ENCODE measurements around the gene CSMD2. TPM values are rescaled to one million over a fixed set of nuclear protein-coding genes. Genes with fewer than 3 reads are reported as not detected.

CSMD2 gene
- total and polyA plus RNA-seq, 2 of the 4 experiments (the other 2 are of a cell fraction), result under 0.01 to 0.36 TPM

GRCh38 chr1:34192621-34193020 is 27.6 kb upstream of the CSMD2 start:
- Histone ChIP-seq H3K27me3 (ENCODE audit: control insufficient read depth, insufficient read depth, low read length) (no peaks in the 10 kb centered on the region), H2AFZ (replicated peaks; ENCODE audit: low read length, poor library complexity) (no peak overlapping the region), H3K4me3 (ENCODE audit: insufficient read depth, low read depth, low read length) (no peak overlapping the region), H3K27ac (ENCODE audit: insufficient read depth, low read length) (no peak overlapping the region), H2AK5ac (ENCODE audit: low read depth, low read length) (no peak overlapping the region), H2BK5ac (ENCODE audit: low read depth, low read length, poor library complexity, severe bottlenecking) (no peak overlapping the region), H2BK15ac (ENCODE audit: low read depth, low read length) (no peak overlapping the region), H3K36me3 (ENCODE audit: control insufficient read depth, insufficient read depth, low read length) (no peaks in the 10 kb centered on the region), H3K79me1 (ENCODE audit: low read depth in 1 of 2, low read length in 2 of 2) (no peaks in the 10 kb centered on the region), H2AK9ac (replicated peaks; ENCODE audit: low read depth, low read length, poor library complexity) (no peak overlapping the region), H3K14ac (replicated peaks; ENCODE audit: low read depth, low read length) (no peak overlapping the region), H3K4ac (ENCODE audit: low read depth, low read length) (no peak overlapping the region), H3K9me1 (ENCODE audit: insufficient read depth, low read length) (no peaks in the 10 kb centered on the region), H4K91ac (ENCODE audit: insufficient read depth, low read depth, low read length) (no peak overlapping the region), H2BK20ac (ENCODE audit: low read depth, low read length) (no peak overlapping the region), H3K56ac (ENCODE audit: extremely low read depth, insufficient read depth, low read length) (no peak overlapping the region), H4K5ac (ENCODE audit: low read depth, low read length) (no peak overlapping the region), H4K20me1 (ENCODE audit: insufficient read depth, low read length) (no peaks in the 10 kb centered on the region), H3K23ac (ENCODE audit: low read depth, low read length) (no peak overlapping the region), H3K4me2 (ENCODE audit: low read depth, low read length) (no peak overlapping the region), H4K8ac (ENCODE audit: low read depth in 2 of 2, low read length in 2 of 2) (no peak overlapping the region), H3K4me1 (ENCODE audit: control insufficient read depth, insufficient read depth, low read length) (no peaks in the 10 kb centered on the region), H3K18ac (ENCODE audit: low read depth, low read length) (no peak overlapping the region), H2BK120ac (ENCODE audit: low read depth, low read length) (no peak overlapping the region), H3K9me3 (ENCODE audit: control insufficient read depth, insufficient read depth, low read length) (peaks cover 36% of the 10 kb centered on the region), H3K9ac (ENCODE audit: low read depth, low read length) (no peak overlapping the region)
- DNase-seq, result no peak
- no TSS peak for BruUV-seq (replicated peaks)
- intact Hi-C loops (cut with micrococcal nuclease), result no loop called here
- 29% methylated on average over 1 of the region's 3 CpGs; no CpG with 5 or more reads in 1 of the 2 experiments for WGBS, 2 experiments (ENCODE audit: extremely low coverage in 2 of 2, insufficient read length in 1 of 2)
- dilution Hi-C loops (cut with HindIII; ENCODE audit: low sequenced_read_pairs, unreplicated experiment), result no loop called here
- TF ChIP-seq CHD1 (IDR thresholded peaks at IDR 0.05; ENCODE audit: low read depth, low read length) (no peak), NFE2L2 (IDR thresholded peaks at IDR 0.05; ENCODE audit: low read depth, low read length) (no peak), RFX5 (IDR thresholded peaks at IDR 0.05; ENCODE audit: low read depth, low read length) (no peak)
- TF ChIP-seq, protein P1, sequence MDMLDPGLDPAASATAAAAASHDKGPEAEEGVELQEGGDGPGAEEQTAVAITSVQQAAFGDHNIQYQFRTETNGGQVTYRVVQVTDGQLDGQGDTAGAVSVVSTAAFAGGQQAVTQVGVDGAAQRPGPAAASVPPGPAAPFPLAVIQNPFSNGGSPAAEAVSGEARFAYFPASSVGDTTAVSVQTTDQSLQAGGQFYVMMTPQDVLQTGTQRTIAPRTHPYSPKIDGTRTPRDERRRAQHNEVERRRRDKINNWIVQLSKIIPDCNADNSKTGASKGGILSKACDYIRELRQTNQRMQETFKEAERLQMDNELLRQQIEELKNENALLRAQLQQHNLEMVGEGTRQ (IDR thresholded peaks at IDR 0.05; ENCODE audit: low read depth, low read length), result no peak
- ChIA-PET CTCF (no interaction called here), POLR2A (ENCODE audit: unreplicated experiment) (no interaction called here)
- in situ Hi-C loops (cut with MboI; ENCODE audit: low sequenced_read_pairs), result no loop called here
- no peak for ATAC-seq (ENCODE audit: low read depth)
